HG03175 (cell line): ENCODE results near the gene GRIK1.
A peak's percentile ranks its signal among the peaks of the same experiment; 100 is the strongest.

Source experiments
- ATAC-seq: cut with Tn5 transposase; IDR thresholded peaks from one replicate; pipeline ENCODE4 v1.9.1; 2021; ENCODE audit warnings: mild to moderate bottlenecking, moderate library complexity; ENCODE audit not compliant: unreplicated experiment

Gene GRIK1

DNA sequence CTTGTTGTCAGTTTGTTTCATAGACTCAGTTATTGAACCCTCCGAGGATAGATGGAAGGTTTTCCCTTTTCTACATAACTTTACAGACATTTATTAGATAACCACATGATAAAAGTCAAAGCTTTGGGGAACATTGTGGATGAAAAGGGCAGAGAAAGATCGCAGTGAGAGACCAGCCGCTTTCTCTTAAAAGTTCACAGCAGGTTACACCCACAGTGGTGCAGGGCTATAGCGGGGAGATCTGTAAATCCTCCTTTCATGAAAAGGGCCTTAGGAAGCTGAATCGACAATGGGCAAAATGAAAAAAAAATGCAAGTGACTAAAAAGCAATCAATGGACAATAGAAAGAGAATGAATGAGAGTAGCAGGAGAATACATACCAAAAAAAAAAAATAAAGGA lies 218.6 kb downstream of the GRIK1 start:
- no peak for ATAC-seq

DNA sequence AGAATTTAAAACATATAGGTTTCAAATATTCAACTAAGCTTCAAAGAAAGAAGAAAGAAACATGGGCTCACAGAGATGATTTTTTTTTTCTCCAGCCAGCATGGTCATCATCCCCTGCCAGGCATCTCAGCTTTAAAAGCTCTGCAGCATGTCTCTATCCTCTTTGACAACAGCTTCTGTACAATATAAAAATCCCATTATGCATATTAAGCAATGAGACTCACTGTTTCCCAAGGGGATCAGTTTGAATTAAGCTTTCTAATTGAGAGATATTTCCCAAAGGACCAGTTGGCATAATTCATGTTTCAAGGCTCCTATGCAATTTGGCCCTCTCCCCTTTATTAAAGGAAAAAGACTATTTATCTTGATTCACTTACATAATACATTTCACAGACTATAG lies 220.3 kb downstream of the GRIK1 start:
- ATAC-seq, result no peak

DNA sequence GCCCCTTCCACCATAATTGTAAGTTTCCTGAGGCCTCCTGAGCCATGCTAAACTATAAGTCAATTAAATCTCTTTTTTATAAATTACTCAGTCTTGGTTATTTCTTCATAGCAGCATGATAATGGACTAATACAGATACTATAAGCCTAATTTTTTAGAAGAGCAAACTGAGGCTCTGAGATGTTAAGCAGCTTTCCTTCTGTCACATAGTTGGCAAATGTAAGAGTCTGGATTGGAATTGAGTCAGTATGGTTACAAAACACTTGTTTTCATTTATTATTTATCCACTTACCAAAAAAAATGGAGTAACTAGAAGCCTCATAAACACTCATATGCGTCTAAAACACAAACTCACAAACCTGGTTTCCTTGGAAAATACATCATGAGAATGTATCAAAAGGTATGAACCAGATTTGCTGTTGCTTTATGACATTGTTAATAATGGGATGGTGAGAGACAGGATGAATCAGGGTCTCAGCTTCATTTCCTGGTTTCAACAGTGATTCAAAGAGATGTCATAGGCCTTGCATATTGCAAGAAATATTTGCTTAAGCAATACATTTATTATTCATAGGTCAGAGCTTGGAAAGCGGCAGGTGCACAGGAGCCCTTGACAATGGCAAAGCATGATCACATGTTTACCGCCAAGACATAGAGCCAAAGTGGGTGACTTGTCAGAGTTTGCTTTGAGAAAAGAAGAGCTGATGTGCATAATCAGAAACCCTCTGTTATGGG lies 221.5 kb downstream of the GRIK1 start:
- ATAC-seq, result no peak

DNA sequence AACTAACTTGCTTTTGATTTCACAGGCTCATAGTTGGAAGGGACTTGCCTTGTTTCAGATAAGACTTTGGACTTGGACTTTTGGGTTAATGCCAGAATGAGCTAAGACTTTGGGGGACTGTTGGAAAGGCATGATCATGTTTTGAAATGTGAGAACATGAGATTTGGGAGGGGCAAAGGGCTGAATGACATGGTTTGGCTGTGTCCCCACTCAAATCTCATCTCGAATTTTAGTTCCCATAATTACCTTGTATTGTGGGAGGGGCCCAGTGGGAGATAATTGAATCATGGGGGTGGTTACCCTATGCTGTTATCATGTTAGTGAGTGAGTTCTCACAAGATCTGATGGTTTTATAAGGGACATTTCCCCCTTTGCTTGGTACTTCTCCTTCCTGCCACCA lies 222.1 kb downstream of the GRIK1 start:
- ATAC-seq, result no peak

DNA sequence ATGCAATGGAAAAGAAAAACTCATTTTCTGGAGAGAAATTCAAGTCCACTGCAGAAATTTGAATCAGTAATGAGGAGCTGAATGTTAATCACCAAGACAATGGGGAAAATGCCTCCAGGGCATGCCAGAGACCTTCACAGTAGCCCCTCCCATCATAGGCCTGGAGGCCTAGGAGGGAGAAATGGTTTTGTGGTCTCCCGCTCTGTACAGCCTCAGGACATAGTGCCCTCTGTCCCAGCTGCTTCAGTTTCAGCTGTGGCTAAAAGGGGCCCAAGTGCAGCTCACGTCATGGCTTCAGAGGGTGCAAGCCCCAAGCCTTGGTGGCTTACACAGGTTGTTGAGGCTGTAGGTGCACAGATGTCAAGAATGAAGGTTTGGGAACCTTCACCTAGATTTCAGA lies 223.0 kb downstream of the GRIK1 start:
- no peak for ATAC-seq

DNA sequence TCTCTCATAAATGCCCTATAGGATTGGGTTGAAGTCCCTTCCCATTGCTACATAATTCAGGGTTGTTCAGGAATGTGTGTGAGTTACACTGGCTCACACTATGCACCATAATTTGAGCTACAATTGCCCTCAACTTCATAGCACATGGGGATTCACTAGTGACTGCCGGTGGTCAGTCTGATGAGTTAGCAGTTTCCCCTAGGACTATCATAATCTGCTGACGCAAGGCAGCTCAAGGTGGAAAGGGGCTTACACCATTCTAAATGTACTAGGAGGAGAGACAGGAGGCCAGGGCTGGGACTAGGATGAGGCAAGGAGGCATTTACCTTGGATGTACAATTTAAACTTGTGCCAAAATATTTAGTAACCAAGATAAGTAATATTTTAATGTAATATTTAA lies 224.7 kb downstream of the GRIK1 start:
- ATAC-seq, result no peak

DNA sequence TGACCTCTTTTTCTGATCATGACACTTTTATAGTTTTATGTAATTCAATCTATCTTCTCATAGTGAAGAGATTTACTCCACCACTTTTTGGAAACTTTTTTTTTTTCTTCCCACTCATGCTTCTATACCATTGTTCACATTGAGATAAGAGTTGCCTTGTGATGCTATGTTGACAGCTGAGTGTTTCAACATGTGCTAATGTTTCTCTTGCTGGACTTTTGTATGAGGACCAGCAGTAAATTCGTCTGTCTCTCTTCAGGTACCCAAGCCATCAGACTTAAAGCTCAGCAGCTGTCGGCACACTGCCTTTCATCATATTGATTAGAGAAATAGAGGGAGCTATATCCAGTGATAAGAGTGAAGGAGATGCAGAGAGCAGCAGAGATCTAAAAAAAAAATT lies 227.0 kb downstream of the GRIK1 start:
- ATAC-seq, result no peak

DNA sequence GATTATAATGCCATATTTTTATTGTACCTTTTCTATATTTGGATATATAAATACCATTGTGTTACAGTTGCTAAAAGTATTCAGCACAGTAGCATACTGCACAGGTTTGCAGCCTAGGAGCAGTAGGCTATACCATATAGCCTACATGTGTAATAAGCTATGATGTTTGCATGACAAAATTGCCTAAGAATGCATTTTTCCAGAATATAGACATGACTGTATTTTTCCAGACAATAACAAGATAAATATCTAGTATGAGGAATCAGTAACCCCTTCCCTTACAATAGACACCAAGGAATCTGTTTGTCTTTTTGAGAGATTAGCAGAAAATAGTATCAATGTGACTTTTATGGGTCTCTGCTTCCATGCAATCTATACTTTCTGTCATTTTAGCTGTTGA lies 228.6 kb downstream of the GRIK1 start:
- ATAC-seq, result no peak

DNA sequence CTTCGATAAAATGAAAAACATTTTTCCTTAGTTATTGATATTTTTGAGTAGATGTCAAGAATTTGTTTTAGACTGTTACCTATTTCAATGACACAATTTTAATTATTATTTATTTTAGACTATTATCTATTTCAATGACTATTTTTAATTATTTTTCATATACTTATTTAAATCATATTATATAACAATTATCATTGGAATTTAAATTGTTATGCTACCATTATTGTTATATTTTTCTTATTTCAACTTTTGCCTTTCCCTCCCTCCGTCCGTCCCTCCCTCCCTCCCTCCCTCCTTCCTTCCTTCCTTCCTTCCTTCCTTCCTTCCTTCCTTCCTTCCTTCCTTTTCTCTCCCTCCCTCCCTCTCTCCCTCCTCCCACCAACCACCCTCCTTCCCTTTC lies 229.3 kb downstream of the GRIK1 start:
- ATAC-seq, result no peak

DNA sequence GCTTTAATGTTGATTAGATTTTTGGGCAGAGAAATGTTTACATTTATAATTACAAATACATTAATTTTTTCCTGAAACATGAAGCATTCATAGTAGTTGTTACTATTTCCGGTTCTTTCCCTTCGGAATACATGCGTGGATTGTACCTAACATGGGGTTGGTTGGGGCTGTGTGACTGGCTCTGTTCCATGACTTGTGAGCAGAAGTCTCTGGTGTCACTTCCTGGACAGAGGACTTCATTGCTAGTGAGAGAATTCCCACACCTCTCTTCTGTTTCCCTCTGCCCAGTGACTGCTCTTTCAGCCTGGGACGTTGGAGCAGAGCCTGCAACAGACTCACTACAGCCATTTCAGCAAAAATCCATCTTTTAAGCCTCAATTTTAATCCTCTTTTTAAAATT lies 231.4 kb downstream of the GRIK1 start:
- no peak for ATAC-seq

DNA sequence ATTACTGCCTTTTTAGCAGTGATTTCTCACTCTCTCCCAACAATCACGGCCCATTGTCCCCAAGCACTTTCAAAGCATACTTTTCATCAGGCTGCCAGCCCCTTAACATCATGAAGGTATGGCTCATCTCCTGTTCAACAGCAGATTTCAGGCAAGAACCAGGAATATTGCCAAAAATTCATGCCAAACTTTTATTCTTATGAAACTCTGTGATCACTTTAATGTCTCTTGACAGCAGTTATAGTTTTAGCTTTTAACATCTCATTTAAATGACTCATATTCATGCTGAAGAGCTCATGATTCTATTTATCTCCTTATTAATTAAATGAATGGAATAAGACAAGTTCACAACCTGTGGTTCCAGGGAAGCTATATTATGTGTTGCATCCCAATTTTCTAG lies 235.1 kb downstream of the GRIK1 start:
- ATAC-seq, result no peak

DNA sequence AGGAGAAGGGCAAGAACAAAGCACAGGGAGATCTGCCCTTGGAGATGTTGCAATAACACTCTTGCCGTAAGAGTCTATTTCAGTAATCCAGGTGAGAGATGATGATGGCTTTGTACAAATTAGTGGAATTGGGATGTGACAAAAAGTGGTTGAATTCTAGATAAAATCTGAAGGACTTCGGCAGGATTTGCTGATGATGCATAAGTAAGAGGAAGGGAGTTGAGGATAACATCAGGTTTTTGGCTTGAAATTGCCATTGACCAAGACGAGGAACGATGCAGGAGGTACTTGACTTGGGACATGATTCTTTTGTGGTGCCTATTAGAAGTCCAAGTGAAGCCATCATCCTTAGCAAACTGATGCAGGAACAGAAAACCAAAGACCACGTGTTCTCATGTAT lies 238.1 kb downstream of the GRIK1 start:
- no peak for ATAC-seq

DNA sequence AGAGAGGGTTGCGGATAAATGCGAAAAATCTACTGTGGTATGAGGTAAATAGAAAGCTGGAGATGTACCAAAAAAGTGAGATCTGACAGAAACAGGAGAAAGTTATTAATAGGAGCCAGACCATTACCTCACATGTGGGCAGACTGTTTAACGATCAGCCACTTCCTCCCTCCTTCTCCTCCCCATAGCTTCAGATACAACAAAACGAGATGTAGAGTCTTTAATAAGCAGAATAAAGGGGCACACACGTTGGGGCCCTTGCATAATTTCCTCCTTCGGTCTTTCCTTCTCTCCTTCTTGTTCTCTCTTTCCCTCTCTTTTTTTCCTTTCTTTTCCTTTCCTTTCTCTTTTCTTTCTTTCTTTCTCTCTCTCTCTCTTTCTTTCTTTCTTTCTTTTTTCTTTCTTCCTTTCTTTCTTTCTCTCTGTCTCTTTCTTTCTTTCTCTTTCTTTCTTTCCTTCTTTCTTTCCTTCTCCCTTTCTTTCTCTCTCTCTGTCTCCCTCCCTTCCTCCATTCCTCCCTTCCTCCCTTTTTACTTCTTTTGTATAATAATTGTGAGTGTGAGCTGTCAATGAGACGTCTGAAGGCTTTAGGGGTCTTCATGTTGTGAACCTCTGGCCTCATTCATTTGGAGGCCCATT lies 242.1 kb downstream of the GRIK1 start:
- peak; percentile 68 for ATAC-seq

DNA sequence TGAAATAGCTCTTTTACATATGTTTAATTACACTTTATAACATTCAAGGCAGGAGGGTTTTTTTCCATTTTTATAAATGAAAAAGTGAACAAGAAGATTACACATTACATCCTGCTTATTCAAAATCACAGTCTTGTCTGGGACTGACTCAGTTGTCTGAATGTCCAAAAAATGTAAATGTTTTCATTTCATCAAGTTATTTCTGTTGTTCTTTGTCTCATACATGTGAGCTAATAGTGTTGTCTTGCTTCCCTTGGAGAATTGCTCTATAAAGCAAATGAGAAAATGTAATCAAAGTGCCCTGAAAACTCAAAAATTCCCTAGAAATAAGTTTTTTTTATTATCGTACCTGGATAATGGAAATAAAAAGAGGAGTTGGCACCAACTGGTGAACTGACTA lies 242.9 kb downstream of the GRIK1 start:
- ATAC-seq, result no peak

DNA sequence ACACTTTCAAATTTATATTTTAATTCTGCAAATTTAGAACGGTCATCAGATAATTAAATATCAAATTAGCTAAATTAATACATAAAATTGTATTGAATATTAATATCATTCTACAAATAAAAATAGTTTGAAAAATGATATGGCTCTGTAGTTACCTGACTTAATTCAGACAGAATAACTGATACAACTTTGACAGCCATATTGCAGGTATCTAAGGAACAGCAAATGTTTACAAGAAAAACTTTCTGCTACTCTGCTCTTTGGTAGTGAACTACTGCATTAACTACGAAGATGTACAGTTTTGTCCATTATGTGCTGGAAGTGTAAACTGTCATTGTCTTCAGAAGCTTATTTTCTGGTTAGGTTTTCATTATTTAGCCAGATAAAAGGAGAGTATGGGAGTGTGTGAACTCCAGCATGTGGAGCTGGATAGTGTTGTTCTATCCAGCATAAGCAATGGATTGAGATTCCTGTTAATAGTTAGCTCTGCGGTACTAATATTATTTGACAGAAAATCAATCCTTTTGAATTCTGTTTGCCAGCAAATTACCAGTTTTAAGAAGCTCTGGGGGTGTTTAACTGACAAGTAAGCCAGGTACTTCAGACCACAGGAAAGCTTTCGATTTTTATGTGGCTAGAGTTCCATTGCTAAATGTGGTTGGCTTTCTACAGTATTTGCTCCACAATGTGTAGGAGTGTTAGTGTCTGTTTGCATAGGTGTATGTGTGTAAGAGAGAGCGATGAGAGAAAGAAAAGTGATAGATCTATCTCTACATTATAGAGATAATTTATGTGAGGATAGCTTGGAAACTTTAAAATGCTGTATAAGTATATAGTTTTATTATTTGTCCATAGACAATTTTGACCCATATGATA lies 247.9 kb downstream of the GRIK1 start:
- no peak for ATAC-seq

DNA sequence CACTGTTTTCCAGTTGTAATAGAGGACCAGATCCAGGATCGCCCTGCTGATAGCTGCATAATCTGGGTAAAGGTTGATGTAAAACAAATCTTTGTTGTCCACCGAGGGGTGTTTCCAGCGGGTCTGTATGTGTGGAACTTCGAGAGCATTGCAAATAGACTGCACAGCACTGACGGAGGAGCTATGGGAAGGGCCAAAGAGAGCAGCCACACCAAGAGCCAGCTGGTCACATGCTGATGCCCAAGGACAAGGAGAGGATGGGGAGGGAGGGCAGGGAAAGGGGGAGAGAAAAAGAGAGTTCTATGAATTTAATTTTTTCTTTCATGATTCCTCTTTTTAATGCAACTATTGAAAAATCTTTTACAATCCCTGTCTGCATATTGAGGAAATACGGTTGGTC lies 250.0 kb downstream of the GRIK1 start:
- no peak for ATAC-seq

DNA sequence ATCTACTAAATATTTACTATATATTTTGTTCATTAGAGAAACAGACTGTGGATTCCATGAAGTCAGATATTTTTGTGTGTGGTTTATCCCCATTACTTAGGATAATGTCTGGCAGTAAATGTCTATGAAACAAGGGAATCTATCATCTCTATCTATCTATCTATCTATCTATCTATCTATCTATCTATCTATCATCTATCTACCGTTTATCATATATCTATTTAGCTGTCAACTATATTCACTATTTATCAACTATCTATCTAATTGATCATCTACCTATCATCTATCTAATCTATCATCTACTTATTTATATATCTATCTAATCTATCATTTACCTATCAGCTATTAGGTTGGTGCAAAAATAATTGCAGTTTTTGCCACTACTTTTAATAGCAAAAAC lies 255.7 kb downstream of the GRIK1 start:
- ATAC-seq, result no peak

DNA sequence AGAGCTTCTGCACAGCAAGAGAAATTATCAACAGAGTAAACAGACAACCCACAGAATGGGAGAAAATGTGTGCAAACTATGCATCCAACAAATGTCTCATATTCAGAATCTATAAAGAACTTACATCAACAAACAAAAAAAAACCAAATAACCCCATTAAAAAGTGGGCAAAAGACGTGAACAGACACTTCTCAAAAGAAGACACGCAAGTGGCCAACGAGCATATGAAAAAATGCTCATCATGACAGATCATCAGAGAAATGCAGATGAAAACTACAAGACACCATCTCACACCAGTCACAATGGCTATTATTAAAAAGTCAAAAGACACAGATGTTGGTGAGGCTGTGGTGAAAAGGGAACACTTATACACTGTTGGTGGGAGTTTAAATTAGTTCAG lies 257.0 kb downstream of the GRIK1 start:
- no peak for ATAC-seq

DNA sequence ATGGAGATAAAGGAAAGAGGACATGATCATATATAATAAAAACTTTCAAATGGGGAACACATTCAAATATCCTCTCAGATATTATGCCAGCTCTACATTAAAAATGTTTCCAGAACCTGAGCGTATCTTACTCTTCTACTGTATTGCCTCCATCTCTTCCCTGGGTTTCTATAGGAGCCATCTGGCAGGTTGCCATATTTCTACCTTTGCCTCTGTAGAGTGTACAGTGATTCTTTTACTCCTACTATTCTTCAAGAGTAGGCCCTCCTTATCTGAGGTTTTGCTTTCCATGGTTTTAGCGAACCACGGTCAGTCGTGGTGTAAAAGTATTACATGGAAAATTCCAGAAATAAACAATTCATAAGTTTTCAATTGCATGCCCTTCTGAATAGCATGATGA lies 259.5 kb downstream of the GRIK1 start:
- no peak for ATAC-seq

DNA sequence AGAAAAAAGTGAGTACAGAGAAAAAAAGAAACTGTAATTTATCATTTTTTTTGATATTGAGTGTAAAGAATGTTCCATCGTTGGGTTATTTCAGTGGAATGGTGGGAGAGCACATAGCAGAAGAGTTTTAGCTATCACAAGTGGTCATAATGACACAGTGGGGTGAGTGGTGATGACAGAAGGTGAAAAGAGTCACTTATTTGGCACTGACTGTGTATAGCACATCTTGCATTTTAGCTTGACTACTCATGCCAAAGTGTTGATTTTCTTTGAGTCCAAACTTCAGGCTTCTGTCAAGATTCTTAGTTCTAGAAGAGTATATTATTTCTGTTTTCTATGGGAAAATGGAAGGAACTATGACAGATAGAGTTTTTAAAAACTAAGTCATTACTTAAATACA lies 261.2 kb downstream of the GRIK1 start:
- ATAC-seq, result no peak

DNA sequence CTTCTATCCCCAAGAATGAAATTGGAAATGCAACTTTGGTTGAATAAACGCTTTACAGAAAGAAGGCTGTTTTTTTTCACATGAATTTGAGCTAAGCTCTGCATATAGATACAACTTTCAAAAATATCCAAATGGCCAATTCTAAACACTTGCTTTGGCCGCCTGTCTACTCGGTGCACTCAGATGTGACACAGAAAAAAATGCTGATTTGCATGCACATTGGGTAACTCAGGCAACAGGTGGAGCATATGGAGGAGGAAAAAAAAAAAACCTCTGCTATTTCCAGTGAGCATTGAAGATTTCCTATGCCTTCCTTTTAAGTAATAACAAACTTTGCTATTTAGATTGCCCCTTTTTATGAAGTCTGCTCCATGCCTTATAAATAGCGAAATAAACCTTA lies 262.5 kb downstream of the GRIK1 start:
- ATAC-seq, result no peak

DNA sequence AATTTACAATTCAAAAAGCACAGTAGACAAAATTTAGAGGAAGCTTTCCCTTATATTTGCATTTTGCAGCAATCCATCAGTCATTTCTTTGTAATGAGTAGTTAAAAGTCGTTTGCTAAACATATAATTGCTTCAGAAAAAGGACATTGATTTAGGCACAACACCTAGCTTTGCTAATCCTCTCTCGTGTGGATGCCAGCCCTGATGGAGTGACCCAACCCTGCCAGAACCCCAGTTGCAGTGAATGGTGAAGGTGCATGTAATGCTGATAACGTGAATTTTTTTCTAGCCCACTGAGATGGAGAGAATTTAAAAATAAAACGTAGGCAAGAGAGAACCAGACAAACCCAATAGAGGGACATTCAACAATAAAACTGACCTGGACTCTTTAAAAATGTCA lies 263.4 kb downstream of the GRIK1 start:
- ATAC-seq, result no peak
